HG03097 (cell line): ENCODE data around the gene CTF1.
"Not testable (repeated sequence)": the region's sequence is repeated elsewhere in the genome, so short reads cannot be mapped to it uniquely, and the experiment has no call there.

ENCODE experiments used
- ATAC-seq: cut with Tn5 transposase; IDR thresholded peaks from one replicate; pipeline ENCODE4 v1.9.1; 2021; ENCODE audit not compliant: unreplicated experiment, low FRiP score

Gene CTF1

DNA sequence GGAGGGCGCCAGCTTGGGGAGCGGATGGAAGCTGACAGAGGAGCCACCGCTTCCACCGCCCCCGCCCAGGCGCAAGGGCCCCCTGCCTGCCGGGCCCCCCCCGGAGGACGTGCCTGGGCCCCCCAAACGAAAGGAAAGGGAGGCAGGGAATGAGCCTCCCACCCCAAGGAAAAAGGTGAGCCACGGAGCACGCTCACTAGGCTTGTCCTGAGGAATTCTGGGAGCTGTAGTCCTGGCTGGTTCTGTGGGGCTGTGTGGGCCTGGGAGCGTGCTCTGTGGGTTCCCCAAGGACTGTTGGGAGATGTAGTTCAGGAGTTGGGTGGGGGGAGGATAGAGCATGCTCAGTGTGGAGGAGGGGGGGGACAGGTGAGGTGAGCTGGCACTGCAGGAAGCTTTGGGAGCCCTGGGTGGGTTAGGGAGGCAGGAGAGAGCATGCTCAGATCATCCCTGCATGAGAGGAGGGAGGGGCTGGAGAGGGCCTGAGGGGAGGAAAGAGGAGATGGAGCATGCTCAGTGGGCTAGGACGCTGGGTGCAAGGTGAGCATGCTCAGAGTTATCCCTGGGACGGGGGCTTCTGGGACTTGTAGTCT is 31.5 kb downstream of the CTF1 start:
- no peak for ATAC-seq

DNA sequence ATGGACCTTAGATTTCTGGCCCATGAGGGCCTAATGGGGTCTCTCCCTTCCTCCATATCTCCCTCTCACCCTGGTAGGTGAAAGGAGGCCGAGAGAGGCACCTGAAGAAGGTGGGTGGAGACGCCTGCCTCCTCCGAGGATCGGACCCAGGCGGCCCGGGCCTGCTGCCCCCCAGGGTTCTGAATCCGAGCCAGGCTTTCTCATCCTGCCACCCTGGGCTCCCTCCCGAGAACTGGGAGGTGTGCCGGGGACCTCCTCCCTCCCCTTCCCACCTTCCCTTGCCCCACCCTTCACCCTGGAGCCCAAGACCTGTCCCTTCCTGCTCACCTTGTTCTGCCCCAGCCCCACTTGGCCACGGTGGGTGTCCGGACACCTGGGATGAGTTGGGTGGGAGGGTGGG is 32.0 kb downstream of the CTF1 start:
- no peak for ATAC-seq

DNA sequence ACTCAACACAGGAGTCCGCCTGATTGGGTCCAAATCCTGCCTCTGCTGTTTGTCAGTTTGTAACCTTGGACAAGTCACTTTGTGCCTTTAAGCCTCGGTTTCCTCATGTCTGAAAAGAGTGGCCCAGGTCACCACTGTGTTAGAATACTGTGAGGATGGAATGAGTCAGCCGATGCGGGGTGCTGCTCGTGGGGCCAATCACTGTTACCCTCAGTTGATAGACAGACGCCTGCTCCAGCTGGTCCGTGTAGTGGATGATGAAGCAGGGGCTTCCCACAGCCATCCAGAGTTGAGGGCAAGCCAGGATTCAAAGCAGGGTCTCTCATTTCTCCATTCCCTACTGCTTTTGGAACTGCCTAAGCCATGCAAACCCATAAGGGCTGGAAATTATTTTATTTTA is 32.8 kb downstream of the CTF1 start:
- no peak for ATAC-seq

DNA sequence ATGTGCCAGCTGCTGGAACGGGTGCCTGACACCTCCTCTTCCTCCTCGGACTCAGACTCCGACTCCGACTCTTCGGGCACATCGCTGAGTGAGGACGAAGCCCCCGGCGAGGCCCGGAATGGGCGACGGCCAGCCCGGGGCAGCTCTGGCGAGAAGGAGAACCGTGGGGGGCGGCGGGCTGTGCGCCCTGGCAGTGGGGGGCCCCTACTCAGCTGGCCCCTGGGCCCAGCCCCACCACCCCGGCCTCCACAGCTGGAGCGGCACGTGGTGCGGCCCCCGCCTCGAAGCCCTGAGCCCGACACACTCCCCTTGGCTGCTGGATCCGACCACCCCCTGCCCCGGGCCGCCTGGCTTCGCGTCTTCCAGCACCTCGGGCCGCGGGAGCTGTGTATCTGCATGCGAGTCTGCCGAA is 33.8 kb downstream of the CTF1 start:
- ATAC-seq = no peak

DNA sequence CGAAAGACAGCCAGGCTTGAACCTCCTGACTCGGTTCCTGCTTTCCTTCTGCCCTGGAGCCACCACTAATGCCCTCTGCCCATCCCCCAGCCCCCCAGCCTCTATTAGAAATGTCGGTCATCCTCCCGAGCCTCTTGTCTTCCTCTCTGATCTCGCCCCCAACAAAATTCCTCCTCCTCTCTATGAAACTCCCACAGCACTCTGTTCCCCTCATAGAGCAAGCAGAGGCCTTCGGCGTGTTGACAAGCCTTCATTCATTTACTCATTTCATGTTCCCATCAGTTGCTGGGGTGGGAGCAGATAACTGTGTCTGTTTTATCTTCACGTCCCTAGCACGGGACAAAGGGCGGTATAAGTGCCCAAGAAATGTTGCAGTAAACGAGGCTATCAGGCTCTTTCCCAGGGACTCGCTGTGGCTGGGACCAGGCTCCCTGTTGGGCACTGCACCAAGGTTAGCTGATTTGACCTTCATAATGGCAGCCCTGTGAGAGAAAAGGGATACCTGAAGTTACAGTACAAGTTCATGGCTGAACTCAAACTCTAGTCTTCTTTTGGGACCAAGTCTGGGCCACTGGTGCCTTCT is 34.7 kb downstream of the CTF1 start:
- no peak for ATAC-seq

DNA sequence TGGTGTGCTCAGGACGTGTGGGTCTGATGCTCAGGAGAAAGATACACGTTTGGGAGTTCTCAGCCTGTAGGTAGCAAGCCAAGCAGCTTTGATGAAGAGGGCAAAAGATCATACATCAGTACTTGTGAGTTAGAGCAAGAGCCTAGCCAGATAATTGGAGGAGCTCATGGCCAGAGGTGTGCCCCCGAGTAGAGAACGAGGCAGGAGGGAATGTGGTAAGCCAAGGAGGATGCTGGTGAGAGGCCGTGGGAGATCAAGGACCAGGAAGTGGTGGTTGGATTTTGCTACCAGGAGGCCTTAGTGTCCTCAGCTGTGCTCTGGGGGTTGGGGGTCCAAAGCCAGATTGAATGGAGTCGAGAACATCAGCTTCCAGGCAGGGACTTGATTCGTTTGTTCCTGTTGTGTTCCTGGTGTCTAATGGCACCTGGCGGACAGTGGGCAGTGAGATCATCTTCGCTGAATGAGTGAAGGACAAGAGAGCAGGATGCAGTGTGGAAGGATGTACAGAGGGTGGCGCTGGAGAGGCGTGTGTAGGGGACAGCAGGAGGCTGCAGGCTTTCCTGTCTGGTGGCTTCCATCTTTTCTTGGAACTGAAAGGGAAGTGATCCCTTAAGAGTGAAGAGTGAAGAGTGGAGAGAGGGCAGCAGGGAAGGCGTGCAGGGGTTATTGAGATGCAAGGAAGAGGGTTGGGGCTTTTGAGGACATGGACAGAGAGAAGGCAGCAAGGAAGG is 38.6 kb downstream of the CTF1 start:
- no peak for ATAC-seq

DNA sequence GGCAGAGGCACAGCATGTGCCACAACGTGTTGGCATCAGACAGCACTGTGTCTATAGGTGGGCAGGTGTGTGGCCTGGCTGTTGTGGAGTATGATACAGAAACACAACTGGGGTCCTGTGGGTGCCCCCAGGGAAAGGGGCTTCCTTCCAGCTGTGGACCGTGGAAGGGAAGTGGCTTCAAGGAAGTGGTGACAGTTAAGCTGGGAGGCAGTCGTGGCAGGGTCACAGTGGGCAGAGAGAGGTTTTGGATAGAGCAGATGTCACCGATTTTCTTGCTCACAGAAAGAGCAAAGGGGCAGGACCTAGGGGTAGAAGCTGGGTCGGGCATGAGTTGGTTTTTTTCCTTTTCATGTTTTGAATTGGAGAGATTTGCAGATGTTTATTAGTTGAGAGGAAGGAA is 41.3 kb downstream of the CTF1 start:
- no peak for ATAC-seq

DNA sequence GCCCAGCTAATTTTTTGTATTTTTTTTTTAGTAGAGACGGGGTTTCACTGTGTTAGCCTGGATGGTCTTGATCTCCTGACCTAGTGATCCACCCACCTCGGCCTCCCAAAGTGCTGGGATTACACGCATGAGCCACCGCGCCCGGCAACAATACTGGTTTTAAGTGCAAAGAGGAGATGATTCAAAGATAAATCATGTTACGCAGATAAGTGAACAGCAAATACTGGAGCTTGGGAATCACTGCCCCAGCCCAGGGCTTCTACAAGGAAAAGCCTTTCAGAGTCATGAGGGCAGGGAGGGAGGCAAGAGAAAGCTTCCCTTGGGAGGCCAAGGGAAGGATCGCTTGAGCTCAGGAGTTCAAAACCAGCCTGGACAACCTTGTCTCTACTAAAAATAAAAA is 43.2 kb downstream of the CTF1 start:
- ATAC-seq = not testable (repeated sequence)

DNA sequence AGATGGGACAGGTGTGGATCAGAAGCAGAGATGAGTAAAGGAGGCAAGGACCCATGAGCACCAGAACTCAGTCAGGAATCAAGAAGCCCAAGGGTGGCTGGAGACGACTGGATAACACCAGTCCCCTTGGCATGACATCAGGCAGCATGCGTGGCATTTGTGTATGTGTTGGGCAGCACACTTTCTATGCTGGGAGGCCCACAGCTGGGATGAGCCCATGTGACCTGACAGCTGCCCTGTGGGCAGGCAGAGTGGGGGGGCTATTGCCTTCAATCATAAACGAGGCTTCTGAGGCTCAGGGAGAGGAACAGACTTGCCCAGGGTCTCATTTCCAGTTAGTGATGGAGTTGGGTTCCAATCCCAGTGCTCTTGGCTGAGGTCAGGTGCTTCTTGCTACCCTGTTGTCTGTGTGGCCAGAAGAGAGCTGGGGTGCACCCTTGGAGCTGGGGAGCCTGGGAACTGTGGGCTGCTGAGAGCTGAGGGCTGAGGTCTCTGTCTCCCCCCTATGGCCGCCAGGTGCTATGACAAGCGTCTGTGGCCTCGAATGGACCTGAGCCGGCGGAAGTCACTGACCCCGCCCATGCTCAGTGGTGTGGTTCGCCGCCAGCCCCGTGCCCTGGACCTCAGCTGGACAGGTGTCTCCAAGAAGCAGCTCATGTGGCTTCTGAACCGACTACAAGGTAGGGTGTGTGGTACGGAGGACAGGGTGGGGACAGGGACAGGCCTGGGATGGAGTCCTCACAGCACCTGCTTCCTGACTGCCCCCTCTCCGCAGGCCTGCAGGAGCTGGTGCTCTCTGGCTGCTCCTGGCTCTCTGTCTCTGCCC is 45.4 kb downstream of the CTF1 start:
- ATAC-seq = peak; percentile 64

DNA sequence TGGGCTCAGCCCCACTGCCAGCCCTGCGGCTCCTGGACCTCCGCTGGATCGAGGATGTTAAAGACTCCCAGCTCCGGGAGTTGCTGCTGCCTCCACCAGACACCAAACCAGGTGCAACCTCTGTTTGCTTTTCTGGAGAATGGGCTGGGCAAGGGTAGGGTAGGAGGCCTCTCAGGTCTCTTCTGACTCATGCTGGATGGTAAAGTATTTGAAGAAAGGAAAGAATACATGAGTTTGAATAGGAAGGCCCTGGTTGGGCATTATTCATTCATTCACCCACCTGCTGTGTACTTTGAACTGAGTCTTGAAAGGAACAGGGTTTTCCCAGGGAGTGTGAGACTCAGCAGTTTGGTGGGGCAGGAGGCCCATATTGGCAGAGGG is 46.0 kb downstream of the CTF1 start:
- no peak for ATAC-seq

DNA sequence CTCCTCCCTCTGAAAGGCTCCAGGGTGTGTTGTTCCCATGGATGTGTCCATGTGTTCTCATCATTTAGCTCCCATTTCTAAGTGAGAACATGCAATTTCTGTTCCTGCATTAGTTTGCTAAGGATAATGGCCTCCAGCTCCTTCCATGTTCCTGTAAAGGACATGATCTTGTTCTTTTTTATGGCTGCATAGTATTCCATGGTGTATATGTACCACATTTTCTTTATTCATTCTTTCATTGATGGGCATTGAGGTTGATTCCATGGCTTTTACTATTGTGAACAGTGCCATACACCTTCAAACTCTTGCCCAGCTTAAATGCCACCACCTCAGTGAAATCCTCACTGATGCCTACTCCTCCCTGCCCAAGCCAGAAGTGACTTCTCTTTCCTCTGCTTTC is 47.9 kb downstream of the CTF1 start:
- no peak for ATAC-seq

DNA sequence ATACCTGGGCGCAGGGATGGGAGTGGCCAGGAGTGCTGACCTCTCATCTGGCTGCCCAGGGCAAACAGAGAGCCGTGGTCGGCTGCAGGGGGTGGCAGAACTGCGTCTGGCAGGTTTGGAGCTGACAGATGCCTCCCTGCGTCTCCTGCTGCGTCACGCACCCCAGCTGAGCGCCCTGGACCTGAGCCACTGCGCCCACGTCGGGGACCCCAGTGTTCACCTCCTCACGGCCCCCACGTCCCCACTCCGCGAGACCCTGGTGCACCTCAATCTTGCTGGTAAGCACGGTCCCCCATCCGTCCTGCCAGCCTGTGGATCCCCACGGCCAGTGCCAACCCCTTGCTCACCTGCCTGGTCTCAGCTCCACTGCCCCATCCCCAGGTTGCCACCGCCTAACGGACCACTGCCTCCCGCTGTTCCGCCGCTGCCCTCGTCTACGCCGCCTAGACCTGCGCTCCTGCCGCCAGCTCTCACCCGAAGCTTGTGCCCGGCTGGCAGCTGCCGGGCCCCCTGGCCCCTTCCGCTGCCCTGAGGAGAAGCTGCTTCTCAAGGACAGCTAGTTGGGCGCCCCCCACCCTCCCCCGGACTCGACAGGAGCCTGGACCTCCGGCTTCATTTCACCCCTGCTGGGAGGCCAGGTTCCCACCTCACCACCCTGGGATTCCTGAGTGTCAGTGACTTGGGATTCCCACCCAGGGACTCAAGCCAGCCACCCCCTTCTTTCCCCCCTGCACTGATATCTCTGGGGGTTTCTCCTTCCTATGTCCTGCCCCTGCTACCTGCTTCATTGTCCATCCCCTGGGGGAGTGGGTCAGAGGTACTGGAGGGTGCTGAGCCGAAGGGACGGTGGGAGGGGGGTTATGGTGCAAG is 50.5 kb downstream of the CTF1 start:
- ATAC-seq = no peak

DNA sequence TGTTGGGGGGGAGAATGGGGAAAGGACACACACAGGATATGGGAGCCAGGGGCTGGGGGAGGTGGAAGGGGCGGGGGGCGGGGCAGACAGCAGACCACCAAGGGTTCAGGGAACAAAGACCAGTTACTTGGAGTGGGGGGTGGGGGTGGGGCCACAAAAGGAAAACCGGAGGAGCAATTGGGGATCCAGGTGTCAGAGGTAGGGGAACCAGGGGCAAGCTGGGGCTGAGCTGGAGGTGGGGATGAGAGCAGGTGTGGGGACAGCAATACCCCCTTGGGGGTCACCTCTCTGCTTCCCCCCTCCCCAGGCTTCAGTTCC is 51.1 kb downstream of the CTF1 start:
- no peak for ATAC-seq

DNA sequence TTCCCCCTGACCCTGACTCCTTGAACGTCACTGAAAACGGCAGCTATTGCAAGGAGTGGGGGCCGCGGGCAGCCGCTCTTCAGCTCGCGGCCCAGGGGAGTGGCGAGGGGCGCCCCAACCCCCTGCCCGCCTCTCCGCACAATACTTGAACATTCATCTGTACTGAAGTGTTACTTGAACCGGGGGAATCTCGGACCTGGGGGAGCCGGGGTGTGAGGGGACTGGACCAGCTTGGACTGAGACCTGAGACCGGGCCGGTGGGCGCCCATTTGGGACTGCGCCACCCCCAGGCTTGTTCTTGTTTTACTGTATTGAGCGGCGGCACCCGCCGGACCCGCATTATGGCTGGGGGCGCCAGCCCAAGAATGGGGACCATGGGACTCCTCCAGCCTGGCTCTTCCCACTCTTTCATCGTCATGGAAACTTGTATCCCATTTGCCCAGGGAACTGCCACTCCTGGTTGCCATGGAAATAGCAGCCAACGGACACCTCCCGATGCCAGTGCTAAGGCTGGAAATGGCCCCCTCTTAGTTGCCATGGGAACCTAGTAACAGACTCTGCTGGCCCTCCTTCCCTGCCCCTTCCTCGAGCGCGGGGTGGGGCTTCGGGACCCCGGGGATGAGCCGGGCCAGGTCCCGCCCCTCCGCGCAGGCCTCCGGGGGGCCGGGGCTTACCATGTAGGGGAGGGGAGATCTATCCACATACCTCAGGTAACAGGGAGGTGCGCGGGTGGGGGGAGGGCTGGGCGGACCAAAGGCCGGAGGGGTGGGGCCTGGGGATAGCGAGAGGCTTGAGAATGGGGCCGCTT is 51.6 kb downstream of the CTF1 start:
- ATAC-seq = no peak

DNA sequence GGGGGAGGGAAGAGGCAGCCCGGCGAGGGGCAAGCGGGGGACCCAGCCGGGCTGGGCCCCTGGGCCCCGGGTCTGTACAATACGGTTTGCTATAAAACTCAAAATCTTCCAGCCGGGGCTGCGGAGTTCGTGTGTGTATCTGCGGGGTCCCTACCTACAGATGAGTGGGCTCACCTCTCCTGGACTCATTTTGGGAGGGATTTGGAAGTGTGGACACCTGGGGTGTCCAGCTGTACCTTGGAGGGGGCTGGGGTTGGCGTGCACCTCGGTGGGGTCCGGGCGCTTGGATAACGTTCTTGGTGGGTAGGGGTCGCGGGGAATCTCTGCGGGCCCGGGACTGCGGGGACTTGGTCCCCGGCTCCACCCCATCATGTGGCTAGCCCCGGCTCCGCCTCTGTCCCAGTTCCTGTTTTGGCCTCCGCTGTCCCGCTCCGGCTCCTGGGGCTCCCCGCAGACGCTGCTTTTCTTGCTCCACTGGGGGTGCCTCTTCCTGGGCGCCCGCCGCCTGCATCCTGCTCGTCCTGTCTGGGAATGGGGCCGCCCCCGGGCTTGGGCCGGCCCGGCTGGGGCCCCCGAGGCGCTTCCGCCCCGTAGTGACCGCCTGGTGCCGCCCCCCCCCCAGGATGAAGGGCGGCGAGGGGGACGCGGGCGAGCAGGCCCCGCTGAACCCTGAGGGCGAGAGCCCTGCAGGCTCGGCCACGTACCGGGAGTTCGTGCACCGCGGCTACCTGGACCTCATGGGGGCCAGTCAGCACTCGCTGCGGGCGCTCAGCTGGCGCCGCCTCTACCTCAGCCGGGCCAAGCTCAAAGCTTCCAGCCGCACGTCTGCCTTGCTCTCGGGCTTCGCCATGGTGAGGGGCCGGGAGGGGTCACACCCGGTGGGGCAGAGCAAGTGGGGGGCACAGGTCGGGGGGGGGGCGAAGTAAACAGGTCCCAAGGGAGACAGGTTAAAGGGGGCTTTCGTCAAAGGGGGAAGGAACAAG is 52.5 kb downstream of the CTF1 start, which contains the start of gene ORAI3:
Gene ORAI3 (plus strand): TSS at position 402 of the 983 bp plus-strand sequence. CDS start 222 bp downstream, at position 624.
- ATAC-seq = peak; percentile 47

DNA sequence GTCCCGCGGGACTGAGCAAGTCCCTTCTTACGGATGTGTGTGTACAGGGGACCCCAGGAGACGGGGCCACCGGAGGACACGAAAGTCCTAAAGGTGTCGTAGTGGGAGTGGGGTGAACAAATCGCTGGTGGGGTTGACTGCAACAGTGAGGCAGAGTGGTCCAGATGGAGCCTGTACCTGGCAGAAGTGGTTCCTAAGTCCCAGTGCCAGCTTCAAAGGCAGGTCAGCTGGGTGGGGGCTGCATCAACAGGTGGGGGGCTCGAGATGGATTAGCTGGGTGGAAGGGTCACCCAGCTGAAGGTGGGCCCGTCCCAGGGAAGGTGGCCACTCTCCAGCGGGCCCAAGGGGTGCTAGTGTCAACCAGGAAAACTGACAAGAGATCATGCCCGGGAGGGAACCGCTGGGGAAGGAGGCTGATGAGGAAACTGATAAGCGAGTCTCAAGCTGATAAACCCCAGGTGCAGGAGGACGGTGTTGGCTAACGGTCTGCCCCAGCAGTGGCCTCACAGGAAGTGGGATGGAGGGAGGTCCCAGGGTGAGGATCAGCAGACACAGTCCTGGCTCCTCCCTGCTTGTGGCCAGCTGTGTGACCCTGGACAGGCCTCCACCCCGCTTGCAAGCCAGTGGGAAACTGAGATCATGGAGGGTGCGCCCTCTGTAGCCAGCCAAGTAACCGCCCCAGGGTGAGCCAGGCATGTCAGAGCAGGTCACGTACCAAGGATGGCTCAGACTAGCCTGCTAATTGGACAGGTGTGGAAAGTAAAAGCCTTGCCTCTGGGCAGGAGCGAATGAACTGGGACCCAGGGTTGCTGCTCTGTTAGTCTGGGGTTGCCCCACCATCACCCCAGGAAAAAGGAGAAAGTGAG is 53.5 kb downstream of the CTF1 start:
- ATAC-seq = no peak

DNA sequence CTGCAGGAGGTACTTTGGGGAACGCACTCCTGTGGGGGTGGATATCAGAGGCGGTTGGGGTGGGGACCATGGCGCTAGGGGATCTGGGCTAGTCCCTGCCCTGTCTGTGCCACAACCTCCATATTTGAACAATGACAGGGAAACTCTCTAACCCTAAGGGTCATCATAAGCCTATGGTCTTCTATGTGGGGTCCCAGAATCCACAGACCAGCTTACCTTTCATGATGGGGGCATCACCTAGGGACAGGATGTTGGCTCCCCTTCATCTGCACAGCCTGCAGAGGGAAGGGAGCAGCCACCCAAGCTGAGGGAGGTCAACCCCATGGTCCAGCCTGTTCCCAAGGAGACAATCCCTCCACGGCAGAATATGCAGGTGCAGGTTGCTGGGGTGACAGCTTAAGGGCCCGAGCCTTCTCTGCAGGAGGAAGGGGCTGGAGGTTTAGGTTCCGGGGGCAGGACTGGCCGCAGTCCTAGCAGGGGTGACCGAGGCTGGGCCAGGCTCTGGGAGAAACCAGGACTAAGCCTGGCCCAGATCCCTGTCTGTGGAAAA is 54.2 kb downstream of the CTF1 start:
- no peak for ATAC-seq
